Mesothelial cell of epicardium (in vitro differentiated cells): ENCODE data around the gene USP44. TPM values are rescaled to one million over a fixed set of nuclear protein-coding genes. Genes with fewer than 3 reads are reported as not detected.

Experiments used
- DNase-seq, 2 experiments: peaks; one replicate each; pipeline ENCODE4 v3.0.0; 2021; ENCODE audit warnings: low spot score in 2 of 2; ENCODE audit not compliant: unreplicated experiment in 2 of 2
- H3K27ac Mint-ChIP-seq: 2 replicates; pipeline ENCODE4 v1.8.0; 2021; ENCODE audit warnings: mixed read lengths
- H3K27me3 Mint-ChIP-seq: 2 replicates; pipeline ENCODE4 v1.8.0; 2021; ENCODE audit warnings: low read depth, mixed read lengths
- H3K36me3 Mint-ChIP-seq: 2 replicates; pipeline ENCODE4 v1.8.0; 2021; ENCODE audit warnings: mixed read lengths
- H3K4me1 Mint-ChIP-seq: 2 replicates; pipeline ENCODE4 v1.8.0; 2021; ENCODE audit warnings: mixed read lengths
- H3K4me3 Mint-ChIP-seq: 2 replicates; pipeline ENCODE4 v1.8.0; 2021; ENCODE audit warnings: mild to moderate bottlenecking, moderate library complexity, mixed read lengths
- H3K9me3 Mint-ChIP-seq: 2 replicates; pipeline ENCODE4 v1.8.0; 2021; ENCODE audit warnings: mixed read lengths
- CTCF ChIP-seq: fragments of 200-600 bp; sonication (generic); IDR thresholded peaks from one replicate; pipeline ENCODE4 v1.5.0; 2021; ENCODE audit warnings: antibody characterized with exemption; ENCODE audit not compliant: unreplicated experiment
- total RNA-seq: library from RNA; stranded (reverse); gene quantifications from 3 replicates; pipeline ENCODE4 v1.2.1, GENCODE V29; 2021

USP44 gene
- total RNA-seq, 1 donor from 2014 or later = 0.25 TPM

- TF ChIP-seq CTCF = no peak
- Mint-ChIP-seq H3K9me3 (peaks cover 7% of the 10 kb centered on the region), H3K4me1 (peaks cover 3% of the 10 kb centered on the region), H3K27ac (no peak overlapping the region), H3K36me3 (peaks cover 5% of the 10 kb centered on the region), H3K27me3 (peaks cover 76% of the 10 kb centered on the region), H3K4me3 (no peak overlapping the region)
- no peak for DNase-seq
Observed at GRCh38 chr12:95546491-95546813, 4.8 kb downstream of the USP44 start.

- no peak for TF ChIP-seq CTCF
- H3K36me3 Mint-ChIP-seq = peaks cover 5% of the 10 kb centered on the region
- no peak overlapping the region for H3K4me3 Mint-ChIP-seq
- DNase-seq = no peak
- H3K9me3 Mint-ChIP-seq = peaks cover 7% of the 10 kb centered on the region
- peaks cover 3% of the 10 kb centered on the region for H3K4me1 Mint-ChIP-seq
- H3K27ac Mint-ChIP-seq = no peak overlapping the region
- peaks cover 70% of the 10 kb centered on the region for H3K27me3 Mint-ChIP-seq
Observed at GRCh38 chr12:95545731-95546490, 5.4 kb downstream of the USP44 start.

GRCh38 chr12:95545303-95545702, 6.0 kb downstream of the USP44 start:
- TF ChIP-seq CTCF = no peak
- DNase-seq = no peak
- peaks cover 7% of the 10 kb centered on the region for H3K9me3 Mint-ChIP-seq
- H3K27me3 Mint-ChIP-seq = peaks cover 68% of the 10 kb centered on the region
- no peak overlapping the region for H3K4me3 Mint-ChIP-seq
- H3K36me3 Mint-ChIP-seq = peaks cover 5% of the 10 kb centered on the region
- H3K27ac Mint-ChIP-seq = no peak overlapping the region
- peaks cover 3% of the 10 kb centered on the region for H3K4me1 Mint-ChIP-seq

- Mint-ChIP-seq H3K4me3 (no peak overlapping the region), H3K27me3 (peaks cover 68% of the 10 kb centered on the region), H3K9me3 (peaks cover 7% of the 10 kb centered on the region), H3K4me1 (peaks cover 3% of the 10 kb centered on the region), H3K36me3 (peaks cover 5% of the 10 kb centered on the region), H3K27ac (no peak overlapping the region)
- DNase-seq = no peak
- no peak for TF ChIP-seq CTCF
Observed at GRCh38 chr12:95544756-95545155, 6.5 kb downstream of the USP44 start.

- TF ChIP-seq CTCF = no peak
- Mint-ChIP-seq H3K9me3 (no peaks in the 10 kb centered on the region), H3K4me1 (peaks cover 9% of the 10 kb centered on the region), H3K27me3 (peaks cover 58% of the 10 kb centered on the region), H3K4me3 (no peak overlapping the region), H3K36me3 (no peaks in the 10 kb centered on the region), H3K27ac (no peak overlapping the region)
- DNase-seq = no peak
Observed at GRCh38 chr12:95543305-95543704, 8.0 kb downstream of the USP44 start.
